SH-SY5Y (cell line): ENCODE results near the gene PPP1R12B.

Source experiments
- GATA2 ChIP-seq: IDR thresholded peaks from 2 replicates; pipeline ENCODE4 v1.6.1; 2011; ENCODE audit warnings: mild to moderate bottlenecking, low read depth, low read length
- GATA3 ChIP-seq: IDR thresholded peaks from 2 replicates; pipeline ENCODE4 v1.6.1; 2011; ENCODE audit warnings: low read depth, mild to moderate bottlenecking, low read length, moderate library complexity

The PPP1R12B gene

GRCh38 chr1:202624781-202625108, 276.2 kb downstream of the PPP1R12B start:
- TF ChIP-seq GATA2, result no peak

DNA sequence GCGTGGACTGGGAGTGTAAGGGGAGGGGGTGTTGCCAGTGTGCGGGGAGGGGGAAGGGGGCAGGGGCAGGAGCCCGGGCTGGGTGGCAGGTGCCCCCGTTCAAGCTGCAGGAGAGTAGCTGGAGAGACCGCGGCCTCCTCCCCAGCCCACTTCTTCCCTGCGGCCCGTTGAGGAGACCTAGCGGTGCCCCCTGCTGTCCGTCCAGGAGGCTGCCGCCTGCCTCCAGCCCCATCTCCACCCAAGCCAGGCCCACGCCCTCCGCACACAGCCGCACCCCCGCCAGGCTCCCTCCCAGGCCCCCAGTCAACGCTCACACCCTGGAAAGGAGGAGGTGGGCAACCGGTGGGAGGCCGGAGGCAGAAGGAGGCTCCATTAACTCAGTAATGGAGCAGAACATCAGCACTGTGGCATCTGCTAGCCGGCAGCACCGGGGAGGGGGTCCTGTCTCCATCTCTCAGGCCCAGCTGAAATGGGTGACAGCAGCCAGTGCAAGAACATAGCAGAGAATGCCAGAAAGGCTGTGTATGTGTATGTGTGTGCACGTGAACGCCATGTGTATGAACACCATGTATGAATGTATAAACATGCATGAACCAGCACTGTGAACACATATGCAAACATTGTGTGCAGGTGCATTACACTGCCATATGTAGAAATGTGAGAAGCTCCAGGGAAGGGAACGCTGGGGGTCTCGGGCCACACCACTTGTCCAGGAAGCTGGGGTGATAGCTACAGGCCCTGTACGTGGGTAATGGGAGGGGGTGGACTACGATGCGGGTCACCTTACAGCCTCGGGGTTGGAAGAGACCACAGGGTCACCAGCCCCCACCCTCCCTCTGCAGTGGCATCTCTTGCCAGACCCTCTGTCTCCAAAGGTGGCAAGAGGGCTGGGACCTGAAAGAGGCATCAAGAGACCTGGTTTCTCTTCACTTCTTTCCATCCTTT, 277.2 kb downstream of the PPP1R12B start:
- TF ChIP-seq GATA3 (no peak), GATA2 (no peak)

DNA sequence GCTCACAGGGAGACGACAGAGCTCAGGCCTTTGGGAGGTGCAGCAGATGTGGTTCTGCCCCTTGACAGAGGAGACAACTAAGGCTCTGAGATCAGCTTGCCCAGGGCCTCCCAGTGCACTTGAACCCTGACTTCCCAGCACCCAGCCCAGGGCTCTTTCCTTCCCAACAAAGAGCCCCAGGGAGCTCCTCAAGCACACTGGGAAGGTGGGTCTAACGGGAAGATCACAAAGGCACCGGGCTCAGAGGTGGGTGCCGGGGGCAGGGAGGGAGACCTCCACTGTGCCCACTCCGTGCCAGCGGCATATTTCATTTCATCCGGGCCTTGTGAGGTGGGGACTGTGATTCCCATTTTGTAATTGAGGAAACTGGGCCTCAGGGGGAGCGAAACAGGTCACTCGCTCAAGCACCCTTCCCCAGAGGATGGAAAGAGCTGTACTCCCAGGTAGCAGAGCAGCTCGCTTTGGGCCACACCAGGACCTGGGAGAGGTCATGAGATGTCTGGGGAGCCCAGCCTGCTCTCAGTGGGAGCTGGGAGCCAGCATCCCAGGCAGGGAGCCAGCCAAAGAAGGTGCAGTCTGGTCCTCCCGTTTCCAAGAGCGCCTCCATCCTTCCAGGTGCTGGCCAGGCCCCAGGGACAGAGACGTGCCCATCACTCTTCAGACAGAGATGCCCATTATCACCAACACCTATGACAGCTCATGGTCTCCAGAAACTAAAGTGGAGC, 279.5 kb downstream of the PPP1R12B start:
- TF ChIP-seq GATA2, result no peak
- TF ChIP-seq GATA3, result no peak

- TF ChIP-seq GATA3, result no peak
- no peak for TF ChIP-seq GATA2
Observed at GRCh38 chr1:202628646-202629215, 280.2 kb downstream of the PPP1R12B start.

DNA sequence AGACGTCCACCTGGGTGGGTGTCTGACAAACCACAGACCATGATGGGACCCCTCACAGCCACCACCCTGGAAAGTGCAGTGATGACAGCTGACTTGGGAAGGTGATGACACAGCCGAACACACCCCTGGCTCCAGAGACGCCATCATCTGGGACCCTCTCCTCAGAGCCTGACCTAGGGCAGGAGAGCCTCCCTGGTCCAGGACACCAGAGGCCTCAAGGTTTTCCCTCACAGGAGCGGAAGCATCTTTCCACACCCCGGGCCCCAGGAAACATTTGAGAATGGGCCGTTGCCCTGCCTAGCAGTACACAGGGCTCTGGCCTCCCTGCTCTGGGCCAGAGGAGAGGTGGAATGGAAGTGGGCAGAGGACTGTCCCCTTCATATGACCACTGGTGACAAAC, 282.0 kb downstream of the PPP1R12B start:
- TF ChIP-seq GATA2 (no peak), GATA3 (no peak)

DNA sequence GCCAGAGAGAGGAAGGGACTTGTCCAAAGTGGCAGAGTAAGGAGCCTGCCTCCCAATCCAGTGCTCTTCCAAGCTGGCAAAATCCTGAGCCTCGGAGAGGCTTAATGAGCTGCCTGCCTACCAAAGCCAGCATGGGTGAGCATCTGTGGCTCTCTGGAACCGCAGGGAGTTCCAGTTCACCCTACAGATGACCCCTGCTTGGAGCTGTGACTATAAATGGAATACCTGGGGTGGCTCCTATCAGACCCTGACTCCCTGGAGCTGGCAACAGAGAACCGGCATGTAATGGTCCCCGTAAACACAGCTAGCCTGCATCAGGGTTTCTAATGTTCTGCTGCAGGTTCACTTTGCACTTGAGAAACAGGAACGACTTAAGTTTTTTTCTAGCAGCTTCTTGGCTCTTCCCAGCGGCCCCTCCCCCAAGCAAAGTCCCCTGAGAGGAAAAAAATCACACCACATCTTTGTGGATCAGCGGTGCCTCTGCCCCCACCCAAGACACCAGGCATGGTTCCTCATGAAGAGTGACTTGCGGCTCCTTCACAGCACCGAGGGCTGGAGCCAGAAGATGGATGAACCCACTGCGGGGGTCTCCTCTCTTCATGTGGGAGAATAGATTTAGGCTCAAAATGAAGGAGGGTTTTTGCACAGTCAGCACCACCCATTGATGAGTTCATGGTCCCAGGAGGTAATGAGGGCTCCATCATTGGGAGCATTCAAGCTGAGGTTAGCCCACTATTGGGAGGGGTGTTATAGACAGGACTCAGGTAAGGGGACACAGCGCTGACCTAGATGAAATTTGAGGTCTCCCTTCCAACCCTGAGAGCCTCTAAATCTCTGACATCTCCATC, 282.8 kb downstream of the PPP1R12B start:
- TF ChIP-seq GATA2, result no peak
- TF ChIP-seq GATA3, result no peak

- TF ChIP-seq GATA3, result no peak
- TF ChIP-seq GATA2, result no peak
Observed at GRCh38 chr1:202632241-202632640, 283.7 kb downstream of the PPP1R12B start.

DNA sequence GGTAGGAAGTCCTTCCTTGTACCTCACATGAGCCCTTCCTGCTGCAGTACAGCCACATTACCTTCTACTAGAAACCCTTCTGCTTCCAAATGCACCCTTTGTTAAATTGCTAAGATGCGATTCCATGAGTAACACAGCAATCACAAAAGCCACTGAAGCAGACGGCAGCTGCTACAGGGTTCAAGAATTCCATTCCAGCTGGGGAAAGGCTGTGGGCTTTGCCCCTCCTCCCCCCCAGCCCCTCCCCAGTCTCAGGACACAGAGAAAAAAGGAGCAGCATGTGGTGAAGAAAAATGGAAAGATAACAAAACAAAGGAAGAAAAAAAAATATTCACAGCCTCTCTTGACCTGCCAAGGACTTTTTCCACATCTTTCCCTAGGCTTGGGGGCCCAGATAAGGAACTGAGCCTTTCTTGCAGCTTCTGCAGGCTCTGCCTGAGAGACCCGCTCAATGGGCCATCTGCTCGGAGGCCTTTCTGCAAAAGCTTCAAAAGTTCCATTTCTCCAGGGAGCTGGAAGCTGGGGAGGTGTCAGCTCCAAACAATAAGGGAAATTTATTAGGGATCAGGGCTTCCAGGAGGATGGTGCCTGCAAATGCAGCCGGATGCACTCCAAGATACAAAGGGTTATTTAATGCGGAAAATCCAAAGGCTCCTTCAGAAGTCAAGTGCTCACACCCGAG, 289.7 kb downstream of the PPP1R12B start:
- no peak for TF ChIP-seq GATA3
- no peak for TF ChIP-seq GATA2

DNA sequence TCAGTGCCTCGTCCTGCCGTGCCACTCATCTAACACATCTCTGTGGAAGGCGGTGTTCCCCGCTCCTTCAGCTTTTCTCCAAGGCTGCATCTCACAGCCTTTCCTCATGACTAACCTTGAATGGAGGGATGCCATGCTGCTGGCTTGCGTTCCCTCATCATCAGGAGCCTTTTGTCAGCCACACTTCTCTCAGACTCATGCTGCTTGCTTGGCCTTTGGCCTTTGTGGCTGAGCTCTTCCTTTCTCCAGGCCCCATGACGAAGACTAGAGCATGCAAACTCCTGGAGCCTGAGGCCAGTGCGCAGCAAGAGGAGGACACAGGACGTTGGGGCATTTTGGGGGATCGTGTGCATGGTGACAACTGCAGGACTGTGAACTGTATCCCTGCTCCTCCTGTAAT, 291.0 kb downstream of the PPP1R12B start:
- no peak for TF ChIP-seq GATA3
- TF ChIP-seq GATA2, result no peak

DNA sequence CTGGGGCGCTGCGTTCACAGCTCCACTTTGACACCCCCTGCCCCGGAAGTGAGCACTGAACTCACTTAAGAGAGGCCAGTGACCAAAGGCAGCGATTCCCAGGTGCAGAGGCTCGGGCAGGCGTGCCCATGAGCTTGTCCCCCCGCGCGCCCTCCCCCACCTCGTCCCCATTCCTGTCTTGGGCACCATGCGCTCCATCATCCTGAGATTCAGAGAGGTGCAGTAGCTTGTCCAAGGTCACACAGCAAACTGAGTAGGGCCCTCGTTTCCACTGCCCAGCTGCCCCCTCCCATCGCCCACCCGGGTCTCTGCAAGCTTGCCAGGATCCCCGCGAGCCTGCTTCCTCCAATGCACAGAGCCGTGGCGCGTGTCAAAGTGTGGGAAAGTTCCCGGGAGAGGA, 293.7 kb downstream of the PPP1R12B start:
- TF ChIP-seq GATA3 (no peak), GATA2 (no peak)
